ENCODE data around the gene TRPM3. TPM values are rescaled to one million over a fixed set of nuclear protein-coding genes. Genes with fewer than 3 reads are reported as not detected.

TRPM3 gene
- total RNA-seq, 1 donor from 2014 or later: not detected

DNA sequence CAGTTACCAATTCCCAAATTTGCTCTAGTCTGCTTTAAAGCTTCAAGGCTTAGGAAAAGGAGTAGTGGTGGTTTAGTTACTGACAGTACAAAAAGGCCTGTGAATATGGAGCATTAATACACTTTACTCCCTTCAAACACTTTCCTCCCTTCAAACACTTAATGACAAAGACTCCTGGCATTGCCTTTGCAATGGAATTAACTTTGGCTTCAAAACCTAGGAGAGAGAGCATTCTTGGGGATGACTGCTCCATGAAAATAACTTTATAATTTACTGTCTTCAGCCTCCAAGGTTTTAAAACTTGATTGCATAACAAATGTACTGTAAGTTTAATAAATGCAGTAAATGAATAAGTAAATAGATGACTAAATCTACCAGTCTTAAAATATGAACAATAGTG is 185.6 kb downstream of the TRPM3 start:
- no peak for ATAC-seq (ENCODE audit: low read depth)
- ChIA-PET CTCF (no interaction called here), POLR2A (no interaction called here)
- Mint-ChIP-seq H3K27ac (no peak overlapping the region), H3K9me3 (no peaks in the 10 kb centered on the region), H3K27me3 (no peaks in the 10 kb centered on the region), H3K36me3 (ENCODE audit: low read depth) (no peaks in the 10 kb centered on the region), H3K4me3 (no peak overlapping the region), H3K4me1 (no peaks in the 10 kb centered on the region)
- DNase-seq: no peak
- intact Hi-C loops (cut with micrococcal nuclease): no loop called here
- TF ChIP-seq, protein P1, sequence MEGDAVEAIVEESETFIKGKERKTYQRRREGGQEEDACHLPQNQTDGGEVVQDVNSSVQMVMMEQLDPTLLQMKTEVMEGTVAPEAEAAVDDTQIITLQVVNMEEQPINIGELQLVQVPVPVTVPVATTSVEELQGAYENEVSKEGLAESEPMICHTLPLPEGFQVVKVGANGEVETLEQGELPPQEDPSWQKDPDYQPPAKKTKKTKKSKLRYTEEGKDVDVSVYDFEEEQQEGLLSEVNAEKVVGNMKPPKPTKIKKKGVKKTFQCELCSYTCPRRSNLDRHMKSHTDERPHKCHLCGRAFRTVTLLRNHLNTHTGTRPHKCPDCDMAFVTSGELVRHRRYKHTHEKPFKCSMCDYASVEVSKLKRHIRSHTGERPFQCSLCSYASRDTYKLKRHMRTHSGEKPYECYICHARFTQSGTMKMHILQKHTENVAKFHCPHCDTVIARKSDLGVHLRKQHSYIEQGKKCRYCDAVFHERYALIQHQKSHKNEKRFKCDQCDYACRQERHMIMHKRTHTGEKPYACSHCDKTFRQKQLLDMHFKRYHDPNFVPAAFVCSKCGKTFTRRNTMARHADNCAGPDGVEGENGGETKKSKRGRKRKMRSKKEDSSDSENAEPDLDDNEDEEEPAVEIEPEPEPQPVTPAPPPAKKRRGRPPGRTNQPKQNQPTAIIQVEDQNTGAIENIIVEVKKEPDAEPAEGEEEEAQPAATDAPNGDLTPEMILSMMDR (IDR thresholded peaks at IDR 0.05): no peak

DNA sequence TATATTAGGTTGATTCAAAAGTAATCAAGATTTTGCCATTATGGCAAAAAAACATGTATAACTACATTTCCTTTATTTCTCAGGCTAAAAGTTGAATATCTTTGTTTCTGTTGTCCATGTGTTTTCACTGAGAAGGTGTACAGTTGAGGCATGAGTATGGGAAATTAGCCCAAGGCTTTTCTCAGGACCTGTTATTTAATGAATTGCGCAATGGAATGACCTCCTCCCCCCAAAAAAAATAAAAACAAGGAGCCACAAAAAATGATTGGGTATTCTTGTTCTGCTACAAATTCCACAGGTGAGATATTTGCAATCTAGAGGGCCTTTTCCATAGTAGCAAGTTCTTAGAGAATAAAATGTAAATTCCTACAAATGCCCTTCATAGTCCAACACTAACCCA is 186.8 kb downstream of the TRPM3 start:
- no peaks in the 10 kb centered on the region for H3K36me3 Mint-ChIP-seq (ENCODE audit: low read depth)
- no peak for ATAC-seq (ENCODE audit: low read depth)
- no peak overlapping the region for H3K4me3 Mint-ChIP-seq
- H3K9me3 Mint-ChIP-seq: no peaks in the 10 kb centered on the region
- H3K27ac Mint-ChIP-seq: no peak overlapping the region
- TF ChIP-seq, protein P1 (IDR thresholded peaks at IDR 0.05): no peak
- ChIA-PET CTCF (no interaction called here), POLR2A (no interaction called here)
- DNase-seq: no peak
- no peaks in the 10 kb centered on the region for H3K4me1 Mint-ChIP-seq
- intact Hi-C loops (cut with micrococcal nuclease): no loop called here
- no peaks in the 10 kb centered on the region for H3K27me3 Mint-ChIP-seq

DNA sequence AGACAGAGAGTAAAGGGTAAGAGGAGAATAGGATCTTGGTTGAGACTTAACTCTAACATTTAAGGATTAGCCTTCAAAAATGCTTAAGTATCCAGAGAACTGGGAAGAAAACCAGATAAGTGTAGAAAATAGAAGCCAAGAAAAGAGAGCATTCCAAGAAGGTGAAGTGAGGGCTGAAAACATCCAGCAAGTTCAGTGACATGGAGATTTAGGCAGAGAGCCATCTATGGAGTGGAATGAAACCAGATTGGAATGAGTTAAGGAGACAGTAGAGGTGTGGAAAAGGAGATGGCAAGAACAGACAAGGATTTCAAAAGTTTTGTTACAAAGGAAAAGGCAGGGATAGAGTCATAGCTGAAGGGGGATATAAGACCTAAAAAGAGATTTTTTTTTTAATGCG is 188.1 kb downstream of the TRPM3 start:
- Mint-ChIP-seq H3K4me3 (no peak overlapping the region), H3K27ac (no peak overlapping the region), H3K9me3 (no peaks in the 10 kb centered on the region), H3K4me1 (no peaks in the 10 kb centered on the region), H3K27me3 (no peaks in the 10 kb centered on the region), H3K36me3 (ENCODE audit: low read depth) (no peaks in the 10 kb centered on the region)
- no peak for ATAC-seq (ENCODE audit: low read depth)
- no peak for DNase-seq
- ChIA-PET POLR2A (no interaction called here), CTCF (no interaction called here)
- intact Hi-C loops (cut with micrococcal nuclease): no loop called here
- TF ChIP-seq, protein P1 (IDR thresholded peaks at IDR 0.05): no peak

DNA sequence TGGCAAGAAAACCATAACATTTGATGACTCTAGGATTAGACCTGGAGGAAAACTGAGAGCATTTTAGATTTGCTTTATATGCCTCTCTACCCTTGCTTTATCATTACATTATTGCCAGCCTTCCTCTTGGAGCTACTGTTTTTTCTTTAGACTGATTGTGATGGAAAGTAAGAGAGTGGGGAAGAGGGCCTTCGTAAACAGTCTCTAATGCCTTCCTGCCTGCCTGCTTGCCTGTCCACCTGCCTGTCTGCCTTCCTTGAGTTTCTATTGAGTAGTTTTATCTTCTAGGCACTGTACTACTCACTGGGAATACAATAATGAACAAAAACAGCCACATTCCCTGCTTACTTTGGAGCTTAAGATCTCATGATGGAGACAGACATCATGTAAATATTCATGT is 189.3 kb downstream of the TRPM3 start:
- Mint-ChIP-seq H3K4me3 (no peak overlapping the region), H3K27me3 (no peaks in the 10 kb centered on the region), H3K4me1 (no peaks in the 10 kb centered on the region), H3K36me3 (ENCODE audit: low read depth) (no peaks in the 10 kb centered on the region), H3K27ac (no peak overlapping the region), H3K9me3 (no peaks in the 10 kb centered on the region)
- POLR2A ChIA-PET: no interaction called here
- intact Hi-C loops (cut with micrococcal nuclease): no loop called here
- TF ChIP-seq, protein P1 (IDR thresholded peaks at IDR 0.05): no peak
- CTCF ChIA-PET: no interaction called here
- no peak for DNase-seq
- no peak for ATAC-seq (ENCODE audit: low read depth)

DNA sequence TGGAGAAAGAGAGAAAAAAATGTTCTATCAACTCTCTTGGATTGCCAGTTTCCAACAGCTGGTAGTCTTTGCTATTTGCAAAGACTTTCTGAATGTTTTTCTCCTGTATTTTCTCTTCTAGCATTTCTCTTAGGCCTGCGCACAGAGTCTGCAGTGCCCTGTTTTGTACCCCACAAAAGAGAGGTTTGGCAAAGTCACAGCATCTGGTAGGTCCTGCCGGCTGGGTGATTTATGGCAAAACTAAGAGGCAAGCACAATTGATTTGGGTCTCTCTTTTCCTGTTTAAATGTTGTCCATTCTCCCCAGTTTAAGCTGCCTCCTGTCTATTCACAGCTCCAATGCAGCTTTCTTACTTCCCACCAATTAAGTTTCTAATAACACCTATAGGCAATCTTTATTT is 193.9 kb downstream of the TRPM3 start:
- TF ChIP-seq, protein P1 (IDR thresholded peaks at IDR 0.05): no peak
- intact Hi-C loops (cut with micrococcal nuclease): loop anchor here (10.0 kb wide), 1 partner anchor 1097 kb away; no protein-coding TSS in a partner anchor
- no peak overlapping the region for H3K4me3 Mint-ChIP-seq

More for the DNA sequence above, 193.9 kb downstream of the TRPM3 start:
- H3K27ac Mint-ChIP-seq: no peak overlapping the region
- POLR2A ChIA-PET: no interaction called here
- no peaks in the 10 kb centered on the region for H3K36me3 Mint-ChIP-seq (ENCODE audit: low read depth)
- ATAC-seq (ENCODE audit: low read depth) (no peak), DNase-seq (no peak)
- CTCF ChIA-PET: no interaction called here
- no peaks in the 10 kb centered on the region for H3K4me1 Mint-ChIP-seq
- no peaks in the 10 kb centered on the region for H3K27me3 Mint-ChIP-seq
- no peaks in the 10 kb centered on the region for H3K9me3 Mint-ChIP-seq

Data from activated B cell treated with CpG ODN at 0.5 μM for 24 hours (primary cell).